ENCODE measurements around the gene CCR4. TPM values are rescaled to one million over a fixed set of nuclear protein-coding genes. Genes with fewer than 3 reads are reported as not detected.

CCR4 gene
- total and polyA plus RNA-seq, 2 donors (not counting 1 experiment from before 2014, with no cell fraction given), result not detected

- H3K27me3 ChIP-seq (ENCODE audit: control insufficient read depth, insufficient read depth, low read length), result peaks cover 4% of the 10 kb centered on the region
- no peak overlapping the region for H3K9ac ChIP-seq (ENCODE audit: insufficient read depth, low read length)
- H3K9me3 ChIP-seq (ENCODE audit: control insufficient read depth, insufficient read depth, low read depth, low read length), result no peaks in the 10 kb centered on the region
- no peak overlapping the region for H3K4me3 ChIP-seq (replicated peaks in 1 of 4; ENCODE audit: control extremely low read depth in 1 of 4, insufficient read depth in 1 of 4, low read depth in 3 of 4, low read length in 4 of 4)
- H3K79me2 ChIP-seq (ENCODE audit: control insufficient read depth, insufficient read depth, low read length), result no peaks in the 10 kb centered on the region
- H3K4me2 ChIP-seq (ENCODE audit: extremely low read depth, insufficient read depth, low read length), result no peak overlapping the region
- no peak overlapping the region for H2AFZ ChIP-seq (ENCODE audit: low read length)
- no peaks in the 10 kb centered on the region for H3K4me1 ChIP-seq (ENCODE audit: control insufficient read depth, extremely low read depth, insufficient read depth, low read length)
- TF ChIP-seq EZH2 (IDR thresholded peaks at IDR 0.05; ENCODE audit: low read length, missing control alignments), result no peak
- TF ChIP-seq, protein P1, sequence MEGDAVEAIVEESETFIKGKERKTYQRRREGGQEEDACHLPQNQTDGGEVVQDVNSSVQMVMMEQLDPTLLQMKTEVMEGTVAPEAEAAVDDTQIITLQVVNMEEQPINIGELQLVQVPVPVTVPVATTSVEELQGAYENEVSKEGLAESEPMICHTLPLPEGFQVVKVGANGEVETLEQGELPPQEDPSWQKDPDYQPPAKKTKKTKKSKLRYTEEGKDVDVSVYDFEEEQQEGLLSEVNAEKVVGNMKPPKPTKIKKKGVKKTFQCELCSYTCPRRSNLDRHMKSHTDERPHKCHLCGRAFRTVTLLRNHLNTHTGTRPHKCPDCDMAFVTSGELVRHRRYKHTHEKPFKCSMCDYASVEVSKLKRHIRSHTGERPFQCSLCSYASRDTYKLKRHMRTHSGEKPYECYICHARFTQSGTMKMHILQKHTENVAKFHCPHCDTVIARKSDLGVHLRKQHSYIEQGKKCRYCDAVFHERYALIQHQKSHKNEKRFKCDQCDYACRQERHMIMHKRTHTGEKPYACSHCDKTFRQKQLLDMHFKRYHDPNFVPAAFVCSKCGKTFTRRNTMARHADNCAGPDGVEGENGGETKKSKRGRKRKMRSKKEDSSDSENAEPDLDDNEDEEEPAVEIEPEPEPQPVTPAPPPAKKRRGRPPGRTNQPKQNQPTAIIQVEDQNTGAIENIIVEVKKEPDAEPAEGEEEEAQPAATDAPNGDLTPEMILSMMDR (conservative IDR thresholded peaks at IDR 0.05 in 1 of 2, IDR thresholded peaks at IDR 0.05 in 1 of 2; ENCODE audit: low read depth in 1 of 2, low read length in 2 of 2), result no peak
- no peaks in the 10 kb centered on the region for H3K36me3 ChIP-seq (ENCODE audit: control insufficient read depth, insufficient read depth, low read length)
- no peak for DNase-seq (ENCODE audit: low read depth in 2 of 2)
- H4K20me1 ChIP-seq (ENCODE audit: control insufficient read depth, extremely low read depth, insufficient read depth, low read length), result no peaks in the 10 kb centered on the region
- no peak overlapping the region for H3K27ac ChIP-seq (ENCODE audit: insufficient read depth, low read length)
Measured at GRCh38 chr3:32952369-32953077, 1.1 kb downstream of the CCR4 start.

GRCh38 chr3:32954506-32954905, 3.1 kb downstream of the CCR4 start:
- peaks cover 4% of the 10 kb centered on the region for H3K27me3 ChIP-seq (ENCODE audit: control insufficient read depth, insufficient read depth, low read length)

GRCh38 chr3:32956750-32957570, 5.5 kb downstream of the CCR4 start:
- Histone ChIP-seq H3K4me2 (ENCODE audit: extremely low read depth, insufficient read depth, low read length) (no peak overlapping the region), H3K36me3 (ENCODE audit: control insufficient read depth, insufficient read depth, low read length) (no peaks in the 10 kb centered on the region), H3K9me3 (ENCODE audit: control insufficient read depth, insufficient read depth, low read depth, low read length) (no peaks in the 10 kb centered on the region), H3K9ac (ENCODE audit: insufficient read depth, low read length) (no peak overlapping the region), H4K20me1 (ENCODE audit: control insufficient read depth, extremely low read depth, insufficient read depth, low read length) (no peaks in the 10 kb centered on the region), H3K4me3 (replicated peaks in 1 of 4; ENCODE audit: control extremely low read depth in 1 of 4, insufficient read depth in 1 of 4, low read depth in 3 of 4, low read length in 4 of 4) (no peak overlapping the region), H3K4me1 (ENCODE audit: control insufficient read depth, extremely low read depth, insufficient read depth, low read length) (no peaks in the 10 kb centered on the region), H2AFZ (ENCODE audit: low read length) (no peak overlapping the region), H3K27ac (ENCODE audit: insufficient read depth, low read length) (no peak overlapping the region), H3K79me2 (ENCODE audit: control insufficient read depth, insufficient read depth, low read length) (no peaks in the 10 kb centered on the region), H3K27me3 (ENCODE audit: control insufficient read depth, insufficient read depth, low read length) (no peaks in the 10 kb centered on the region)
- peak; percentile 17 to 29 for DNase-seq (ENCODE audit: low read depth in 2 of 2)
- no peak for TF ChIP-seq EZH2 (IDR thresholded peaks at IDR 0.05; ENCODE audit: low read length, missing control alignments)
- TF ChIP-seq, protein P1 (conservative IDR thresholded peaks at IDR 0.05 in 1 of 2, IDR thresholded peaks at IDR 0.05 in 1 of 2; ENCODE audit: low read depth in 1 of 2, low read length in 2 of 2), result no peak

More at GRCh38 chr3:32954506-32954905, 3.1 kb downstream of the CCR4 start:
- H3K9ac ChIP-seq (ENCODE audit: insufficient read depth, low read length), result no peak overlapping the region
- no peak for DNase-seq (ENCODE audit: low read depth in 2 of 2)
- H3K27ac ChIP-seq (ENCODE audit: insufficient read depth, low read length), result no peak overlapping the region
- H3K4me2 ChIP-seq (ENCODE audit: extremely low read depth, insufficient read depth, low read length), result no peak overlapping the region
- H3K4me1 ChIP-seq (ENCODE audit: control insufficient read depth, extremely low read depth, insufficient read depth, low read length), result no peaks in the 10 kb centered on the region
- no peak overlapping the region for H2AFZ ChIP-seq (ENCODE audit: low read length)
- no peaks in the 10 kb centered on the region for H3K9me3 ChIP-seq (ENCODE audit: control insufficient read depth, insufficient read depth, low read depth, low read length)
- no peaks in the 10 kb centered on the region for H4K20me1 ChIP-seq (ENCODE audit: control insufficient read depth, extremely low read depth, insufficient read depth, low read length)
- no peaks in the 10 kb centered on the region for H3K79me2 ChIP-seq (ENCODE audit: control insufficient read depth, insufficient read depth, low read length)
- no peak for TF ChIP-seq EZH2 (IDR thresholded peaks at IDR 0.05; ENCODE audit: low read length, missing control alignments)
- TF ChIP-seq, protein P1 (conservative IDR thresholded peaks at IDR 0.05 in 1 of 2, IDR thresholded peaks at IDR 0.05 in 1 of 2; ENCODE audit: low read depth in 1 of 2, low read length in 2 of 2), result no peak
- H3K36me3 ChIP-seq (ENCODE audit: control insufficient read depth, insufficient read depth, low read length), result no peaks in the 10 kb centered on the region
- no peak overlapping the region for H3K4me3 ChIP-seq (replicated peaks in 1 of 4; ENCODE audit: control extremely low read depth in 1 of 4, insufficient read depth in 1 of 4, low read depth in 3 of 4, low read length in 4 of 4)
